HEK293T (cell line): Measurements from ENCODE around the gene CNGB1.

ENCODE experiments used
- CTCF ChIA-PET: fragments of 350-600 bp; formaldehyde crosslinking; extraction: SDS; loops from one replicate; lab custom pipeline; 2021; ENCODE audit warnings: antibody characterized with exemption, inconsistent platforms; lab: Yijun Ruan, JAX
- POLR2A ChIA-PET: fragments of 350-600 bp; formaldehyde crosslinking; extraction: SDS; loops from one replicate; lab custom pipeline; 2020; ENCODE audit warnings: antibody characterized with exemption, inconsistent platforms; lab: Yijun Ruan, JAX
- DNase-seq: peaks from one replicate; pipeline ENCODE4 v3.0.0; 2012; ENCODE audit warnings: mixed read lengths; ENCODE audit errors: extremely low spot score
- ARNT ChIP-seq: fragments of 450-650 bp; IDR thresholded peaks from 2 replicates; pipeline ENCODE4 v1.6.1; 2017; ENCODE audit warnings: mild to moderate bottlenecking
- BHLHE40 ChIP-seq: fragments of 450-650 bp; IDR thresholded peaks from 2 replicates; pipeline ENCODE4 v1.6.1; 2016; ENCODE audit warnings: mild to moderate bottlenecking, moderate library complexity, borderline replicate concordance
- CTBP1 ChIP-seq: fragments of 450-650 bp; IDR thresholded peaks from 2 replicates; pipeline ENCODE4 v1.6.1; 2016; ENCODE audit warnings: borderline replicate concordance
- ELF4 ChIP-seq: fragments of 450-650 bp; IDR thresholded peaks from 2 replicates; pipeline ENCODE4 v1.6.1; 2017; ENCODE audit warnings: antibody characterized with exemption
- FOXA1 ChIP-seq: fragments of 450-650 bp; IDR thresholded peaks from 2 replicates; pipeline ENCODE4 v1.6.1; 2016; ENCODE audit warnings: mild to moderate bottlenecking
- FOXK2 ChIP-seq: fragments of 450-650 bp; IDR thresholded peaks from 2 replicates; pipeline ENCODE4 v1.6.1; 2016; ENCODE audit warnings: mild to moderate bottlenecking
- FOXM1 ChIP-seq: fragments of 450-650 bp; IDR thresholded peaks from 2 replicates; pipeline ENCODE4 v1.6.1; 2017; ENCODE audit warnings: mild to moderate bottlenecking, borderline replicate concordance
- HDGF ChIP-seq: fragments of 450-650 bp; IDR thresholded peaks from 2 replicates; pipeline ENCODE4 v1.6.1; 2017; ENCODE audit warnings: antibody characterized with exemption, borderline replicate concordance
- L3MBTL2 ChIP-seq: fragments of 450-650 bp; conservative IDR thresholded peaks from 2 replicates; pipeline ENCODE4 v1.6.1; 2016; ENCODE audit warnings: mild to moderate bottlenecking
- LEF1 ChIP-seq: fragments of 450-650 bp; IDR thresholded peaks from 2 replicates; pipeline ENCODE4 v1.6.1; 2017; ENCODE audit warnings: mild to moderate bottlenecking, borderline replicate concordance
- NFRKB ChIP-seq: fragments of 450-650 bp; IDR thresholded peaks from 2 replicates; pipeline ENCODE4 v1.6.1; 2016; ENCODE audit warnings: mild to moderate bottlenecking, moderate library complexity
- SP1 ChIP-seq: fragments of 450-650 bp; IDR thresholded peaks from 2 replicates; pipeline ENCODE4 v1.6.1; 2017
- SUZ12 ChIP-seq: fragments of 450-650 bp; IDR thresholded peaks from 2 replicates; pipeline ENCODE4 v1.6.1; 2016; ENCODE audit warnings: mild to moderate bottlenecking
- TARDBP ChIP-seq: fragments of 450-650 bp; IDR thresholded peaks from 2 replicates; pipeline ENCODE4 v1.6.1; 2016
- ZNF384 ChIP-seq: fragments of 450-650 bp; IDR thresholded peaks from 2 replicates; pipeline ENCODE4 v1.6.1; 2016
- TF ChIP-seq, protein P1 (sequence below): fragments of 450-650 bp; IDR thresholded peaks from 2 replicates; pipeline ENCODE4 v1.6.1; 2016

The CNGB1 gene

DNA sequence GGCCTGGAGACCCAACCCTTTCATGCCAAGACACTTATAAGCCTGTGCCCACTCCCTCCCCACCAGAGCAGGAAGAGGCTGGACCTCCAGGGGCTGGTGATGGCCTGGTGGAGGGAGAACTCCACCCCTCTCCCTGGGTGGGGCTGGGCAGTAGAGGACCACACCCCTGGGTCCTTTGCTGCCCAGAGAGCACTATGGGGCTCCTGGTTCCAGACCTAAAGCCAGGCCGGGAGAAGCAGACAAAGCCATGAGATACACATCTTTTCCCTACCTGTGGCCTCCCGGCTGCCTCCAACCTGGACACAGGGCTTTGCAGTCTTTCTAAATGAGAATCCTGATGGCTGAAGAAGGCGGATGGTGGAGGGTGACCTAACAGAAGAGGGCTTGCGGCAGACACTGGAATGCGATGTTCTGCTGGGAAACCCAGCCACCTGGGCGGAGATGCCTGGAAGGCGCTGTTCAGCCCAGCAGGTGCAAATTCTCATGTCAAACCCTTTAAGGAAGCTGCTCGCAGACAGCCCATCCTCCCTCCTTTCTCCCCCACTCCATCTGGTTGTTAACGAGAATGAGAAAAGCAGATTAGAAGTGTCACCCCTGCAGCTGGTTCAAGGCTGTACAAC is 124.7 kb downstream of the CNGB1 start:
- no peak for DNase-seq
- POLR2A ChIA-PET: no interaction called here
- TF ChIP-seq L3MBTL2: no peak
- TF ChIP-seq NFRKB: no peak
- no peak for TF ChIP-seq FOXA1
- TF ChIP-seq FOXM1: no peak
- no peak for TF ChIP-seq CTBP1
- TF ChIP-seq ELF4: no peak
- TF ChIP-seq ARNT: no peak
- TF ChIP-seq SP1: no peak
- no peak for TF ChIP-seq ZNF384
- TF ChIP-seq SUZ12: no peak
- no peak for TF ChIP-seq FOXK2
- TF ChIP-seq HDGF: no peak
- TF ChIP-seq, protein P1, sequence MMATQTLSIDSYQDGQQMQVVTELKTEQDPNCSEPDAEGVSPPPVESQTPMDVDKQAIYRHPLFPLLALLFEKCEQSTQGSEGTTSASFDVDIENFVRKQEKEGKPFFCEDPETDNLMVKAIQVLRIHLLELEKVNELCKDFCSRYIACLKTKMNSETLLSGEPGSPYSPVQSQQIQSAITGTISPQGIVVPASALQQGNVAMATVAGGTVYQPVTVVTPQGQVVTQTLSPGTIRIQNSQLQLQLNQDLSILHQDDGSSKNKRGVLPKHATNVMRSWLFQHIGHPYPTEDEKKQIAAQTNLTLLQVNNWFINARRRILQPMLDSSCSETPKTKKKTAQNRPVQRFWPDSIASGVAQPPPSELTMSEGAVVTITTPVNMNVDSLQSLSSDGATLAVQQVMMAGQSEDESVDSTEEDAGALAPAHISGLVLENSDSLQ: no peak
- CTCF ChIA-PET: interaction anchor here (1.1 kb wide), 1 partner anchor 17 kb away, joined by 3 read pairs; no protein-coding TSS in a partner anchor

DNA sequence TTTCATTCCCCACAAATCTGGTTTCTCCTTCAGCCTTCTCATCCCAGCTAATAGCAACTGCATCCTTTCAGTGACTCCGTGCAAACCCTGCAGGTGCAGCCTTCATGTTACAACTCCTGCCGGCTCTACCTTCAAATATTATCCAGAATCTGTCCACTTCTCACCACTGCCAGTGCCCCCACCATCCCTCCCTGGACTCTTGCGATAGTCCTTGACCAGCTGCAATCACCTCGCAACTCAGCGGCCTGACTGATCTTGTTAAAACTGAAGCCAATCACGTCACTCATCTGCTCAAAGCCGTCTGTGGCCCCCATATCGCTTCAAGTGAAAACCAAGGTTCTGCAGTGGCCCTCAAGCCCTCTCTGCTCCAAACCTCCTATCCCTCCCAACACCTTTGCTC is 125.8 kb downstream of the CNGB1 start:
- TF ChIP-seq, protein P1: no peak
- TF ChIP-seq TARDBP: no peak
- TF ChIP-seq LEF1: no peak
- TF ChIP-seq ELF4: no peak
- no peak for TF ChIP-seq ZNF384
- no peak for TF ChIP-seq FOXA1
- TF ChIP-seq FOXM1: no peak
- TF ChIP-seq FOXK2: no peak
- TF ChIP-seq L3MBTL2: no peak
- no peak for TF ChIP-seq CTBP1
- no peak for TF ChIP-seq HDGF
- no peak for TF ChIP-seq SUZ12
- TF ChIP-seq SP1: no peak
- no peak for TF ChIP-seq ARNT
- no peak for TF ChIP-seq NFRKB
- no peak for TF ChIP-seq BHLHE40
- ChIA-PET CTCF (no interaction called here), POLR2A (no interaction called here)
- no peak for DNase-seq

DNA sequence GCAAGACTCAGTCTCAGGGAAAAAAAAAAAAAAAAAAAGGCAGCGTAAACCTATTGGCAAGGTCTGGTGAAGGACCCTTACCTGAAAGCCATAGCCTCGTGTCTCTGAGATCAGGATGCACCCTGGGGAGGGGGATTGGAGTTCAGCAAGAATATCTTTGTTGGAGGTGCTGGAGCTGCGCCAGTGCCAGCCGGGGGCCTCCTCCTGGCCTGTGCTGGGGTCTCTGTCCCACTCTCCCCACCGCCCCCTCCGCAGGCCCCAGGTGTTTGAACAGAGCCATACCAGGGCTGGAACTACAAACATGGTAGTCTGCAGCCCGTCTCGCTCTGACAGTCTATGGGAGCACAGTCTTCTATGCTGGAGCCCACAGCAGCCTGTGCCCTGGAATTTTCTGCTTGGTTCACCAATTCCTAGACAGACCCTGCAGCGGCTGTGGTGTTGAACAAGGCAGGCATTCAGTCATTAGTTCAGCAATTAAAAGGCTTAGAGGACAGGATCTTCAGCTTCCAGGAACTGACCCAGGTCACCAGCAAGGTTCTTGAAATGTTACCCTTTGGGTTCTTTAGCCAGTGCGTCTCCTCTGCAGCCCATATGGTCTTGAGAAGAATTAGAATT is 126.4 kb downstream of the CNGB1 start:
- TF ChIP-seq ZNF384: no peak
- TF ChIP-seq FOXK2: no peak
- TF ChIP-seq TARDBP: no peak
- TF ChIP-seq ARNT: no peak
- no peak for TF ChIP-seq FOXM1
- no peak for TF ChIP-seq FOXA1
- TF ChIP-seq BHLHE40: no peak
- TF ChIP-seq ELF4: no peak
- TF ChIP-seq, protein P1: no peak
- no peak for TF ChIP-seq NFRKB
- TF ChIP-seq LEF1: no peak
- no peak for TF ChIP-seq CTBP1
- TF ChIP-seq L3MBTL2: no peak
- no peak for TF ChIP-seq SUZ12
- no peak for TF ChIP-seq HDGF
- TF ChIP-seq SP1: no peak
- CTCF ChIA-PET: no interaction called here
- POLR2A ChIA-PET: no interaction called here
- no peak for DNase-seq

DNA sequence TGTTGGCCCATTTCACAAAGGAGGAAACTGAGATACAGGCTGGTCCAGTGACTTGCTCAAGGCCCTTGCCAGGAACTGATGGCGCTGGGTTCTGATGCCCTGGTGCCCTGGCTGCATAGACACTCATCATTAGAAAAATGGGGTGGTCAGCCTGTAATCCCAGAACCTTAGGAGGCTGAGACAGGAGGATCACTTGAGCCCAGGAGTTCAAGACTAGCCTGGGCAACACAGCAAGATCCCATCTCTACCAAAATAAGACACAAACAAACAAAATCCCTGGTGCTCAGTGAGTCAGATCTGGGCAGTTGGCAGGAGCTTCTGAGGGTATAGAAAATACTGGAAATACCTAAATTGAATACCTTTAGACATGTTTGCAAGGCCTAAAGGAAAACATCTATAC is 127.5 kb downstream of the CNGB1 start:
- DNase-seq: no peak
- CTCF ChIA-PET: no interaction called here
- TF ChIP-seq HDGF (no peak), BHLHE40 (no peak), FOXM1 (no peak), ZNF384 (no peak), NFRKB (no peak), LEF1 (no peak), FOXA1 (no peak), FOXK2 (no peak), ARNT (no peak), SP1 (no peak), SUZ12 (no peak), TARDBP (no peak), CTBP1 (no peak), ELF4 (no peak), L3MBTL2 (no peak)
- TF ChIP-seq, protein P1: no peak
- POLR2A ChIA-PET: no interaction called here

DNA sequence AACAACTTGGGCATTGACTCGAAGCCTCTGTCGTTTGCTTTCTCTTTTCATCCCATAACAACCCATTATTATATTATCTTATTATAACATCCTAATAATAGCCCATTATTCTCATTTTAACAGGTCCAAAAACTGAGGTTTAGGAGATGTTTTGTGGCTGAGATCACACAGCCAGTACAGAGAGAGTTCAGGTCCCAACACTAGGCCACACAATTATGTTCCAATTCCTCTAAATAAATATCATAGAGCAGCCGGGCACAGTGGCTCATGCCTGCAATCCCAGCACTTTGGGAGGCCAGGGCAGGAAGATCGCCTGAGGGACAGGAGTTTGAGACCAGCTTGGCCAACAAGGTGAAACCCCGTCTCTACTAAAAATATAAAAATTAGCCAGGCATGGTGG is 128.3 kb downstream of the CNGB1 start:
- TF ChIP-seq FOXM1 (no peak), FOXK2 (no peak)
- TF ChIP-seq, protein P1: no peak
- ChIA-PET POLR2A (no interaction called here), CTCF (no interaction called here)
- no peak for DNase-seq
